HG03095 (cell line): ENCODE data around the gene AGR2.
"Not testable (repeated sequence)": the region's sequence is repeated elsewhere in the genome, so short reads cannot be mapped to it uniquely, and the experiment has no call there.

Source experiments
- ATAC-seq: cut with Tn5 transposase; IDR thresholded peaks from one replicate; pipeline ENCODE4 v1.9.1; 2021; ENCODE audit warnings: moderate library complexity; ENCODE audit not compliant: unreplicated experiment

Gene AGR2

GRCh38 chr7:16774986-16775385 lies 29.8 kb downstream of the AGR2 start:
- ATAC-seq = no peak

GRCh38 chr7:16774294-16774693 lies 30.5 kb downstream of the AGR2 start:
- no peak for ATAC-seq

- ATAC-seq = no peak
Observed at GRCh38 chr7:16773884-16774283, 30.9 kb downstream of the AGR2 start.

GRCh38 chr7:16773326-16773725 lies 31.5 kb downstream of the AGR2 start:
- no peak for ATAC-seq

GRCh38 chr7:16770657-16771329 lies 34.0 kb downstream of the AGR2 start:
- ATAC-seq = no peak

GRCh38 chr7:16769994-16770393 lies 34.8 kb downstream of the AGR2 start:
- not testable (repeated sequence) for ATAC-seq

GRCh38 chr7:16765436-16765859 lies 39.4 kb downstream of the AGR2 start:
- ATAC-seq = no peak

- ATAC-seq = no peak
Observed at GRCh38 chr7:16764942-16765341, 39.9 kb downstream of the AGR2 start.

GRCh38 chr7:16762177-16762576 lies 42.6 kb downstream of the AGR2 start:
- no peak for ATAC-seq

GRCh38 chr7:16759840-16760239 lies 45.0 kb downstream of the AGR2 start:
- no peak for ATAC-seq

GRCh38 chr7:16758631-16759611 lies 45.9 kb downstream of the AGR2 start:
- no peak for ATAC-seq

GRCh38 chr7:16758036-16758435 lies 46.8 kb downstream of the AGR2 start:
- no peak for ATAC-seq

GRCh38 chr7:16755397-16755796 lies 49.4 kb downstream of the AGR2 start:
- no peak for ATAC-seq

GRCh38 chr7:16754856-16755317 lies 49.9 kb downstream of the AGR2 start:
- no peak for ATAC-seq

- peak; percentile 16 for ATAC-seq
Observed at GRCh38 chr7:16753932-16754855, 50.6 kb downstream of the AGR2 start.

- ATAC-seq = peak; percentile 65
Observed at GRCh38 chr7:16753102-16753931, 51.5 kb downstream of the AGR2 start, which contains the start of gene TSPAN13. Gene TSPAN13 (plus strand): TSS chr7:16753755. CDS start chr7:16753968, 213 bp downstream.

- ATAC-seq = no peak
Observed at GRCh38 chr7:16747102-16747501, 57.7 kb downstream of the AGR2 start.

GRCh38 chr7:16745645-16746044 lies 59.2 kb downstream of the AGR2 start:
- ATAC-seq = no peak

- no peak for ATAC-seq
Observed at GRCh38 chr7:16744518-16745250, 60.1 kb downstream of the AGR2 start.
